SK-N-SH treated with all-trans-retinoic acid at 6 μM for 48 hours (cell line): ENCODE measurements around the gene WIZ.

Experiments
- ATAC-seq: fragments of 200-7000 bp; cut with Tn5 transposase; 3 replicates; pipeline ENCODE4 v1.9.1; 2020; ENCODE audit warnings: mild to moderate bottlenecking, moderate library complexity
- ARNTL ChIP-seq: fragments of 450-650 bp; formaldehyde crosslinking; IDR thresholded peaks from 2 replicates; pipeline ENCODE4 v1.5.0; 2020; ENCODE audit warnings: low read depth, mild to moderate bottlenecking, moderate library complexity, borderline replicate concordance
- CREB5 ChIP-seq: fragments of 250-450 bp; sonication (Bioruptor Pico); IDR thresholded peaks from 2 replicates; pipeline ENCODE4 v1.5.1; 2020; ENCODE audit warnings: low read depth, mild to moderate bottlenecking, moderate library complexity
- CSRNP3 ChIP-seq: fragments of 250-450 bp; sonication (Bioruptor Pico); IDR thresholded peaks from 2 replicates; pipeline ENCODE4 v1.5.1; 2021; ENCODE audit warnings: mild to moderate bottlenecking, moderate library complexity
- ESRRG ChIP-seq: fragments of 250-450 bp; sonication (Bioruptor Pico); IDR thresholded peaks from 2 replicates; pipeline ENCODE4 v1.6.1; 2021; ENCODE audit warnings: mild to moderate bottlenecking
- OSR1 ChIP-seq: fragments of 250-450 bp; sonication (Bioruptor Pico); IDR thresholded peaks from 2 replicates; pipeline ENCODE4 v1.8.0; 2022; ENCODE audit warnings: moderate library complexity, mild to moderate bottlenecking, inconsistent platforms
- PATZ1 ChIP-seq: fragments of 250-450 bp; sonication (Bioruptor Pico); IDR thresholded peaks from 2 replicates; pipeline ENCODE4 v1.8.0; 2020; ENCODE audit warnings: mild to moderate bottlenecking, moderate library complexity, borderline replicate concordance
- POU6F1 ChIP-seq: fragments of 250-450 bp; sonication (Bioruptor Pico); IDR thresholded peaks from 2 replicates; pipeline ENCODE4 v1.8.0; 2021; ENCODE audit warnings: low read depth, mild to moderate bottlenecking, moderate library complexity, borderline replicate concordance
- PPARA ChIP-seq: fragments of 250-450 bp; sonication (Bioruptor Pico); IDR thresholded peaks from 2 replicates; pipeline ENCODE4 v1.5.0; 2020; ENCODE audit warnings: mild to moderate bottlenecking, borderline replicate concordance
- SNAI2 ChIP-seq: fragments of 250-450 bp; sonication (Bioruptor Pico); IDR thresholded peaks from 2 replicates; pipeline ENCODE4 v1.5.0; 2020; ENCODE audit warnings: mild to moderate bottlenecking, moderate library complexity
- TCF4 ChIP-seq: fragments of 250-450 bp; sonication (Bioruptor Pico); IDR thresholded peaks from 2 replicates; pipeline ENCODE4 v1.8.0; 2021; ENCODE audit warnings: mild to moderate bottlenecking, moderate library complexity, borderline replicate concordance
- TOX ChIP-seq: fragments of 250-450 bp; sonication (Bioruptor Pico); IDR thresholded peaks from 2 replicates; pipeline ENCODE4 v1.8.0; 2021; ENCODE audit warnings: mild to moderate bottlenecking, moderate library complexity, borderline replicate concordance
- TSHZ2 ChIP-seq: fragments of 250-450 bp; sonication (Bioruptor Pico); IDR thresholded peaks from 2 replicates; pipeline ENCODE4 v1.5.0; 2020; ENCODE audit warnings: mild to moderate bottlenecking, moderate library complexity
- ZFP3 ChIP-seq: fragments of 250-450 bp; sonication (Bioruptor Pico); IDR thresholded peaks from 2 replicates; pipeline ENCODE4 v1.5.0; 2020; ENCODE audit warnings: mild to moderate bottlenecking, moderate library complexity
- ZNF565 ChIP-seq: fragments of 450-650 bp; formaldehyde crosslinking; conservative IDR thresholded peaks from 2 replicates; pipeline ENCODE4 v1.5.0; 2020; ENCODE audit warnings: low read depth, mild to moderate bottlenecking, moderate library complexity
- ZNF70 ChIP-seq: fragments of 450-650 bp; formaldehyde crosslinking; IDR thresholded peaks from 2 replicates; pipeline ENCODE4 v1.5.0; 2020; ENCODE audit warnings: mild to moderate bottlenecking, moderate library complexity

The WIZ gene

GRCh38 chr19:15439078-15439799 lies 10.5 kb downstream of the WIZ start:
- TF ChIP-seq ZFP3 (CRISPR knock-in tag) (no peak), ZNF70 (no peak), PATZ1 (CRISPR knock-in tag) (no peak), TSHZ2 (CRISPR knock-in tag) (no peak)
- ATAC-seq = no peak

- ATAC-seq = no peak
- no peak for TF ChIP-seq TOX (CRISPR knock-in tag)
- TF ChIP-seq CSRNP3 (CRISPR knock-in tag) = no peak
- no peak for TF ChIP-seq ZNF70
- no peak for TF ChIP-seq SNAI2 (CRISPR knock-in tag)
- no peak for TF ChIP-seq ESRRG (CRISPR knock-in tag)
- TF ChIP-seq CREB5 (CRISPR knock-in tag) = no peak
- TF ChIP-seq PATZ1 (CRISPR knock-in tag) = no peak
Observed at GRCh38 chr19:15438577-15438976, 11.2 kb downstream of the WIZ start.

GRCh38 chr19:15438124-15438496 lies 11.6 kb downstream of the WIZ start:
- no peak for TF ChIP-seq ZNF70
- TF ChIP-seq TCF4 (CRISPR knock-in tag) = no peak
- no peak for TF ChIP-seq POU6F1 (CRISPR knock-in tag)
- TF ChIP-seq ZNF565 = no peak
- no peak for TF ChIP-seq TOX (CRISPR knock-in tag)
- TF ChIP-seq CSRNP3 (CRISPR knock-in tag) = no peak
- TF ChIP-seq ARNTL (CRISPR knock-in tag) = no peak
- TF ChIP-seq PPARA (CRISPR knock-in tag) = no peak
- TF ChIP-seq OSR1 (CRISPR knock-in tag) = no peak
- no peak for TF ChIP-seq CREB5 (CRISPR knock-in tag)
- no peak for TF ChIP-seq TSHZ2 (CRISPR knock-in tag)
- no peak for TF ChIP-seq ESRRG (CRISPR knock-in tag)
- no peak for ATAC-seq
